CD4-positive, alpha-beta T cell (primary cell): ENCODE measurements around the gene CDSN. TPM values are rescaled to one million over a fixed set of nuclear protein-coding genes. Genes with fewer than 3 reads are reported as not detected.

Experiments used
- ATAC-seq: fragments of 200-7000 bp; cut with Tn5 transposase; one replicate; pipeline ENCODE4 v1.10.0; 2022; ENCODE audit warnings: mild to moderate bottlenecking; ENCODE audit not compliant: poor library complexity
- CTCF ChIA-PET: fragments of 350-600 bp; sonication (Branson Sonifier 250); formaldehyde crosslinking; loops from one replicate; lab custom pipeline; 2021; ENCODE audit warnings: antibody characterized with exemption, inconsistent platforms; lab: Charles Lee
- POLR2A ChIA-PET: fragments of 350-600 bp; sonication (Branson Sonifier 250); formaldehyde crosslinking; loops from one replicate; lab custom pipeline; 2021; ENCODE audit warnings: antibody characterized with exemption, inconsistent platforms; lab: Charles Lee
- DNase-seq, 14 experiments: peaks; one replicate each; pipeline ENCODE4 v3.0.0-alpha.2; 2013 to 2020; ENCODE audit warnings: mixed read lengths in 2 of 14
- H3K27ac ChIP-seq, 2 donors: one replicate each; pipeline versions ENCODE4 v1.5.1 to v1.7.0; 2013; ENCODE audit warnings: low read length in 2 of 2, low read depth in 1 of 2, mild to moderate bottlenecking in 1 of 2
- H3K27me3 ChIP-seq, 2 experiments: 1 replicate in 1 of 2; 2 replicates in 1 of 2; pipeline versions ENCODE4 v1.6.1 to v1.7.0; 2013; ENCODE audit warnings: low read length in 2 of 2, control low read depth in 1 of 2, mild to moderate bottlenecking in 1 of 2, moderate library complexity in 1 of 2; ENCODE audit not compliant: insufficient read depth in 2 of 2, control insufficient read depth in 1 of 2
- H3K36me3 ChIP-seq: one replicate; pipeline ENCODE4 v1.6.1; 2013; ENCODE audit warnings: low read length, control low read depth; ENCODE audit not compliant: insufficient read depth
- H3K4me1 ChIP-seq: one replicate; pipeline ENCODE4 v1.6.1; 2013; ENCODE audit warnings: low read length, control low read depth; ENCODE audit not compliant: insufficient read depth
- H3K4me3 ChIP-seq: one replicate; pipeline ENCODE4 v1.5.1; 2013; ENCODE audit warnings: mild to moderate bottlenecking, low read length, moderate library complexity
- H3K9me3 ChIP-seq, 2 experiments: 1 replicate in 1 of 2; 2 replicates in 1 of 2; pipeline versions ENCODE4 v1.6.1 to v1.7.0; 2013; ENCODE audit warnings: low read length in 2 of 2, mild to moderate bottlenecking in 2 of 2, control low read depth in 1 of 2, moderate library complexity in 1 of 2; ENCODE audit not compliant: control insufficient read depth in 1 of 2, insufficient read depth in 1 of 2
- H3K27ac Mint-ChIP-seq: one replicate; pipeline ENCODE4 v1.8.0; 2020; ENCODE audit warnings: mixed read lengths
- H3K27me3 Mint-ChIP-seq: one replicate; pipeline ENCODE4 v1.8.0; 2021; ENCODE audit warnings: mixed read lengths
- H3K36me3 Mint-ChIP-seq: one replicate; pipeline ENCODE4 v1.8.0; 2021; ENCODE audit warnings: low read depth, mixed read lengths
- H3K4me1 Mint-ChIP-seq: one replicate; pipeline ENCODE4 v1.8.0; 2021; ENCODE audit warnings: low read depth, mixed read lengths
- H3K4me3 Mint-ChIP-seq: one replicate; pipeline ENCODE4 v1.8.0; 2020; ENCODE audit warnings: mild to moderate bottlenecking, mixed read lengths
- H3K9me3 Mint-ChIP-seq: one replicate; pipeline ENCODE4 v1.8.0; 2020; ENCODE audit warnings: mixed read lengths
- intact Hi-C, 2 experiments: fragments of 100-400 bp; cut with DNase I in 1 of 2; cut with micrococcal nuclease in 1 of 2; formaldehyde crosslinking; loops; one replicate each; pipeline versions ENCODE4 v1.15.1 to v1.9.0; 2023 to 2025; cut with DNase I, micrococcal nuclease
- total RNA-seq, 174 experiments: library from RNA in 2 of 174; stranded (reverse) in 2 of 174; gene quantifications; one replicate each; pipeline ENCODE4 v1.2.3 and lab custom pipeline; 2021 to 2026
- TF ChIP-seq, protein P1 (sequence below): fragments of 200-600 bp; IDR thresholded peaks from one replicate; pipeline ENCODE4 v1.8.0; 2022; ENCODE audit warnings: antibody characterized with exemption, mild to moderate bottlenecking

Gene CDSN
- total RNA-seq, 2 experiments from 2014 or later: not detected

DNA sequence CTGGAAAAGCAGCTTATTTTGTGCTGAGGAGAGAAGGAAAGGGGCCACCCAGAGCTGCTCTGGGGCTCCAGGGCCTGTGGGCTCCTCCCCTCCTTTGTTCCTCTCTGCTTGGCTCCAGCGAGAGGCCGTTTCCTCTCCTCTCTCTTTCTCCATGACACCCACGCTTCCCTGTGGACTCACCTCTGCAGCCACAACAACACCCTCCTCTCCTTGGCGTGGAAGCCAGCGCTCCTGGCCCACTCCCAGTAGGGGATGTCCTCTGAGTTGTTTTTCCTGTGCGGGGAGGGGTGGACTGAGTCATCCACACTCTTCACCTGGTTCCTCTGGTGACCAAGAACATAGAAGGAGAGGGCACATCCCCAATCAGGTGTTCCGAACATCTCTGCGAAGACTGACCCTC is 4.9 kb upstream of the CDSN start:
- DNase-seq (no peak), ATAC-seq (no peak)
- peaks cover 6% of the 10 kb centered on the region for H3K4me1 Mint-ChIP-seq
- Histone ChIP-seq H3K4me1 (peaks cover 8% of the 10 kb centered on the region), H3K9me3 (no peaks in the 10 kb centered on the region), H3K27me3 (no peaks in the 10 kb centered on the region), H3K4me3 (no peak overlapping the region), H3K36me3 (no peaks in the 10 kb centered on the region), H3K27ac (no peak overlapping the region)
- H3K27ac Mint-ChIP-seq: no peak overlapping the region
- ChIA-PET CTCF (no interaction called here), POLR2A (interaction anchor here (0.7 to 1.0 kb wide), 2 partner anchors 30 to 252 kb away, joined by 3 read pairs; no protein-coding TSS in a partner anchor)
- H3K9me3 Mint-ChIP-seq: no peaks in the 10 kb centered on the region
- H3K4me3 Mint-ChIP-seq: no peak overlapping the region
- peaks cover 6% of the 10 kb centered on the region for H3K27me3 Mint-ChIP-seq
- TF ChIP-seq, protein P1, sequence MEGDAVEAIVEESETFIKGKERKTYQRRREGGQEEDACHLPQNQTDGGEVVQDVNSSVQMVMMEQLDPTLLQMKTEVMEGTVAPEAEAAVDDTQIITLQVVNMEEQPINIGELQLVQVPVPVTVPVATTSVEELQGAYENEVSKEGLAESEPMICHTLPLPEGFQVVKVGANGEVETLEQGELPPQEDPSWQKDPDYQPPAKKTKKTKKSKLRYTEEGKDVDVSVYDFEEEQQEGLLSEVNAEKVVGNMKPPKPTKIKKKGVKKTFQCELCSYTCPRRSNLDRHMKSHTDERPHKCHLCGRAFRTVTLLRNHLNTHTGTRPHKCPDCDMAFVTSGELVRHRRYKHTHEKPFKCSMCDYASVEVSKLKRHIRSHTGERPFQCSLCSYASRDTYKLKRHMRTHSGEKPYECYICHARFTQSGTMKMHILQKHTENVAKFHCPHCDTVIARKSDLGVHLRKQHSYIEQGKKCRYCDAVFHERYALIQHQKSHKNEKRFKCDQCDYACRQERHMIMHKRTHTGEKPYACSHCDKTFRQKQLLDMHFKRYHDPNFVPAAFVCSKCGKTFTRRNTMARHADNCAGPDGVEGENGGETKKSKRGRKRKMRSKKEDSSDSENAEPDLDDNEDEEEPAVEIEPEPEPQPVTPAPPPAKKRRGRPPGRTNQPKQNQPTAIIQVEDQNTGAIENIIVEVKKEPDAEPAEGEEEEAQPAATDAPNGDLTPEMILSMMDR: no peak
- intact Hi-C loops: loop anchor here in 1 of 2 experiments (5.0 kb wide), 1 partner anchor 208 kb away; no protein-coding TSS in a partner anchor
- no peaks in the 10 kb centered on the region for H3K36me3 Mint-ChIP-seq

DNA sequence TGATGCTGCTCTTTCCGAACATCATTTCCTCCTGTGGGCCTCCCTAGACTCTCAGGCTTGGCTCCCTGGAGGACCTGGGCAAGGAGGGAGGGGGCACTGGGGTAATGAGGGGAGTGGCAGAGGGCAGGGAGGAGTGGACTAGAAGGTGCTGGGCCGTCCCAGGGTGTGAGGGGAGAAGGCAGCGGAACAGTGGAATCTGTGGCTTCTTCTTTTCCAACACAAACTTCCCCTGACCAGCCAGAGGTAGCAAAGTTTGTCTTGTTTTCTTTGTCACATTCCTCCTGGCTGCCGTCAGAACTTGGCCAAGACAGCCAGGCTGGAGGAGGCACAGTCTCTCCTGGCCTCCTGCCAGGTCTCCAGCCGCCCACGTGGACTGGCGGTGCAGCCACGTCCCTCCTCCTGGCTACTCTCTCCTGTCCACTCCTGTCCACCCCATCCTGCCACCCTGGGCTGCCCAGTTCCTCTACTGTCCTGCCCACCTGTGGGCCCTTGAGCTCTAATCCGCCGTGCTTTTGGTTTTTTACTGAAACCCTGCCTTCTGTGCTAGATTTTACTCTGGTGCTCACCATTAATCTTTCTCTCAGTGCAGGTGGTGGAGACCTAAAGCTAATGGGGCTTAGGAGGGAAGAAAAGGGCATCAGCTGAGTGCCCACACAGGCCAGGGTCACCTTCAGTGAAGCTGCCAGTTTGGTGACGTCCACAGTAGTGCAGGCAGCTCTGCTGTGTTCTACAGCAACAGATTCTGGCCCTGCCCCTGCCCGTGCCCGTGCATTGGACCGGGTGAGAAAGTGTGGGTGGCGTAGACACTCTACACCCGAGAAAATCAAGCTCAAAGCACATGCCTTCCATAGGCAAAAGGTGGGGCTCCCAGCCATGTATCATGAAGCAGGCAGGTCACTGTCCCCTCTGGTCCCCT is 2.8 kb upstream of the CDSN start:
- intact Hi-C loops: no loop called here
- Histone ChIP-seq H3K27me3 (no peaks in the 10 kb centered on the region), H3K4me3 (no peak overlapping the region), H3K4me1 (peaks cover 4% of the 10 kb centered on the region), H3K9me3 (no peaks in the 10 kb centered on the region), H3K27ac (no peak overlapping the region), H3K36me3 (no peaks in the 10 kb centered on the region)
- CTCF ChIA-PET: no interaction called here
- peaks cover 3% of the 10 kb centered on the region for H3K4me1 Mint-ChIP-seq
- DNase-seq (no peak), ATAC-seq (no peak)
- H3K9me3 Mint-ChIP-seq: no peaks in the 10 kb centered on the region
- H3K36me3 Mint-ChIP-seq: no peaks in the 10 kb centered on the region
- POLR2A ChIA-PET: no interaction called here
- no peak overlapping the region for H3K4me3 Mint-ChIP-seq
- TF ChIP-seq, protein P1: no peak
- peaks cover 3% of the 10 kb centered on the region for H3K27me3 Mint-ChIP-seq
- no peak overlapping the region for H3K27ac Mint-ChIP-seq

DNA sequence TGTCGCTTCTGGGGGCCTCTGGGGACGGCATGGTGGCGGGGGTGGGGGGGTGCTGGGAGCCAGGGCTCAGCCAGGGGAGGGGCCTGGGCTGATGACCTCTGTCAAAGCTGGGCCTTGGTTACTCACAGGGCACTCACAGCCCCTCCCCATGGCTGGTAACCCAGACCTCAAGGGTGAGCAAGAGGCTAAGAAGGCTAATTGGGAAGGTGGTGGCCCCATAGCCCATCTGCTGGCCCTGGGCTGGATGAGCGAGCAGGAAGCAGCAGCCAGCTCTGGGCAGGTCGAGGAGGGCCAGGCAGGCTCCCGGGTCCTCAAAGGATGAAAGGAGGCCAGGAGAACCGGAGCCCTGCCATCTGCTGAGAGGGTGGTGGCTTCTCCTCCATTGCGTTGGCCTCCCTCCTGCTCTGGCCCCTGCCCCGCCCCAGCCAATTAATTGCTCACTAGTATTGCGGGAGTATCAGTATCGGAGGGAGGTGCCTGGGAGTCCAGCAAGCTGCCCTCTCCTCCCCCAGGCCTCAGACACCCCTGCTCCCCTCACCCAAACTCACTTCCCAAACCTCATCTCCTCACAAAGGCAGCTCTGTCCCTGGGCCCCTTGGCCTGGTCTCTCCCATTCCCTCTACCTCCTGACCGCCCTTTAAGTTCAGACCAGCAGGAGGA is 1.0 kb upstream of the CDSN start:
- Mint-ChIP-seq H3K27me3 (no peaks in the 10 kb centered on the region), H3K27ac (no peak overlapping the region), H3K4me1 (no peaks in the 10 kb centered on the region), H3K4me3 (no peak overlapping the region), H3K36me3 (no peaks in the 10 kb centered on the region), H3K9me3 (no peaks in the 10 kb centered on the region)
- H3K4me3 ChIP-seq: no peak overlapping the region
- no peak overlapping the region for H3K27ac ChIP-seq
- TF ChIP-seq, protein P1: no peak
- H3K36me3 ChIP-seq: no peaks in the 10 kb centered on the region
- ATAC-seq (no peak), DNase-seq (no peak)
- H3K4me1 ChIP-seq: no peaks in the 10 kb centered on the region
- ChIA-PET CTCF (no interaction called here), POLR2A (no interaction called here)
- H3K27me3 ChIP-seq: no peaks in the 10 kb centered on the region
- intact Hi-C loops: no loop called here
- no peaks in the 10 kb centered on the region for H3K9me3 ChIP-seq
